ENCODE results near the gene ADAMTS8. TPM values are rescaled to one million over a fixed set of nuclear protein-coding genes. Genes with fewer than 3 reads are reported as not detected.

Gene ADAMTS8
- total RNA-seq, 2 experiments from 2014 or later = not detected

DNA sequence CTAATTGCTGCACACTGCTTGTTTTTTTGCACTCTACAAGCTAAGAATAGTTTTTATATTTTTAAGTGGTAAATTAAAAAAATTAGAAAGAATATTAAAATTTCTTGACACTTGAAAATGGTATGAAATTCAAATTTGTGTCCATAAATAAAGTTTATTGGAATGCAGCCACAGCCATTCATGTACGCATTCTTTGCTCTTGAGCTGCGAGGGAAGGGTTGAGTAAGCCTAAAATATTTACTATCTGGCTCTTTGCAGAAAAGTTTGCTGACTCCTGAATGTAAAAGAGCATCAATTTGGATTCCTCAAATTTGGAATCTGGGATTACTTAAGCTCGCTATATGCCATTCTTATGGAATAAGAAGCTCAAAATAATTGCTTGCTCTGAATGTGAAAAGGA is 3.4 kb upstream of the ADAMTS8 start:
- no peak overlapping the region for H3K27ac Mint-ChIP-seq
- H3K9me3 Mint-ChIP-seq = no peaks in the 10 kb centered on the region
- CTCF ChIA-PET = interaction anchor here (0.7 to 7.3 kb wide), 14 partner anchors 11 to 484 kb away, joined by 3 to 216 read pairs (median 4); partner anchors contain the start of gene SNX19
- no peak for DNase-seq
- H3K4me3 Mint-ChIP-seq = no peak overlapping the region
- intact Hi-C loops (cut with micrococcal nuclease) = loop anchor here (1.0 to 10.0 kb wide), 2 partner anchors 93 to 218 kb away; no protein-coding TSS in a partner anchor
- H3K36me3 Mint-ChIP-seq (ENCODE audit: low read depth) = no peaks in the 10 kb centered on the region
- H3K4me1 Mint-ChIP-seq (ENCODE audit: low read depth) = peaks cover 6% of the 10 kb centered on the region
- peaks cover 30% of the 10 kb centered on the region for H3K27me3 Mint-ChIP-seq (ENCODE audit: low read depth)

DNA sequence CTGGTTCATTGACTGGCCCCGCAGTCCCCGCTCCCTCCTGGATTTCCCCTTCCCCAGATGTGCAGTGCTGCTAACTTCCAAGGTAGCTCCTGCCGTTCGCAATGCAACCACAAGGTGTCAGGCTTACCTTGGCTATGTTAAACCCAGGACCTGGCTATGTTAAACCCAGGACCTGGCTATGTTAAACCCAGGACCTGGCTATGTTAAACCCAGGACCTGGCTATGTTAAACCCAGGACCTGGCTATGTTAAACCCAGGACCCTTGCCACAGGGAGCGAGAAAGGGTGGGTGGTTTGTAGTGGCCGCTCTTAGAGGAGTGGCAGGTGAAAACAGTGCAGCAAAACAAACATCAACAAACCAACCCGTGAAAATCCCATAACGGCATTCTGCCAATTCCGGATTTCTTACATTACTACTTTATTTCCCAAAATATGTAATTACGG is 2.9 kb upstream of the ADAMTS8 start:
- Mint-ChIP-seq H3K36me3 (ENCODE audit: low read depth) (no peaks in the 10 kb centered on the region), H3K4me3 (no peak overlapping the region), H3K4me1 (ENCODE audit: low read depth) (peaks cover 6% of the 10 kb centered on the region), H3K27ac (no peak overlapping the region), H3K27me3 (ENCODE audit: low read depth) (peaks cover 34% of the 10 kb centered on the region), H3K9me3 (no peaks in the 10 kb centered on the region)
- DNase-seq = peak; percentile 89
- CTCF ChIA-PET = interaction anchor here (0.5 to 7.3 kb wide), 20 partner anchors 11 to 486 kb away, joined by 3 to 216 read pairs (median 4); partner anchors contain the start of gene SNX19
- intact Hi-C loops (cut with micrococcal nuclease) = loop anchor here (1.0 to 10.0 kb wide), 2 partner anchors 93 to 218 kb away; no protein-coding TSS in a partner anchor

DNA sequence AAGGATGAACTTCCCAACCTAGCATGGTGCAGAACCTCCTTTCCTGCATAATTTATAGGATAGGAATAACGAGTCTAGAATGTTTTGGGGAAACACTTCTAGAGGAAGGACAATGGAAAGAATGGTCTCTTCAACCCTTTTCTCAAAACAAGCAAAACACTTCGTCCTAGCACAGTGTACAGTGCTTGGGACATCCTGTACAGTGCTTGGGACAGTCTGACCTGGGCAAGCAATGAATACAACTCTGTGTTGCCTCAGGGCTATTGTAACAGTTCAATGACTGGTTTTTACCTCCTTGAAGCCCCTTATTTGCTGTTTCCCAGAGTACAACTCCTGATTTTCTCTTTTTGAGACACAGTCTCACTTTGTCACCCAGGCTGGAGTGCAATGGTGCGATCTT is 1.6 kb upstream of the ADAMTS8 start:
- CTCF ChIA-PET = interaction anchor here (1.2 to 7.3 kb wide), 3 partner anchors 12 to 439 kb away, joined by 4 to 216 read pairs (median 19); no protein-coding TSS in a partner anchor
- intact Hi-C loops (cut with micrococcal nuclease) = loop anchor here (10.0 kb wide), 1 partner anchor 95 kb away; no protein-coding TSS in a partner anchor
- no peak for DNase-seq
- Mint-ChIP-seq H3K4me3 (no peak overlapping the region), H3K27ac (no peak overlapping the region), H3K9me3 (no peaks in the 10 kb centered on the region), H3K27me3 (ENCODE audit: low read depth) (peaks cover 40% of the 10 kb centered on the region), H3K4me1 (ENCODE audit: low read depth) (peaks cover 6% of the 10 kb centered on the region), H3K36me3 (ENCODE audit: low read depth) (no peaks in the 10 kb centered on the region)

- no peak overlapping the region for H3K27ac Mint-ChIP-seq
- intact Hi-C loops (cut with micrococcal nuclease) = no loop called here
- no peak overlapping the region for H3K4me3 Mint-ChIP-seq
- DNase-seq = no peak
- H3K4me1 Mint-ChIP-seq (ENCODE audit: low read depth) = peaks cover 6% of the 10 kb centered on the region
- no peaks in the 10 kb centered on the region for H3K36me3 Mint-ChIP-seq (ENCODE audit: low read depth)
- peaks cover 45% of the 10 kb centered on the region for H3K27me3 Mint-ChIP-seq (ENCODE audit: low read depth)
- no peaks in the 10 kb centered on the region for H3K9me3 Mint-ChIP-seq
- CTCF ChIA-PET = interaction anchor here (0.5 to 7.3 kb wide), 2 partner anchors 234 to 432 kb away, joined by 3 to 216 read pairs; no protein-coding TSS in a partner anchor
Measured at GRCh38 chr11:130429120-130429681, 792 bp upstream of the ADAMTS8 start.

- Mint-ChIP-seq H3K36me3 (ENCODE audit: low read depth) (no peaks in the 10 kb centered on the region), H3K4me1 (ENCODE audit: low read depth) (peaks cover 6% of the 10 kb centered on the region), H3K9me3 (no peaks in the 10 kb centered on the region), H3K4me3 (no peak overlapping the region), H3K27ac (no peak overlapping the region), H3K27me3 (ENCODE audit: low read depth) (peaks cover 48% of the 10 kb centered on the region)
- DNase-seq = no peak
- intact Hi-C loops (cut with micrococcal nuclease) = no loop called here
- CTCF ChIA-PET = interaction anchor here (2.0 kb wide), 1 partner anchor 435 kb away, joined by 8 read pairs; no protein-coding TSS in a partner anchor
Measured at GRCh38 chr11:130427581-130428315, 661 bp downstream of the ADAMTS8 start.

DNA sequence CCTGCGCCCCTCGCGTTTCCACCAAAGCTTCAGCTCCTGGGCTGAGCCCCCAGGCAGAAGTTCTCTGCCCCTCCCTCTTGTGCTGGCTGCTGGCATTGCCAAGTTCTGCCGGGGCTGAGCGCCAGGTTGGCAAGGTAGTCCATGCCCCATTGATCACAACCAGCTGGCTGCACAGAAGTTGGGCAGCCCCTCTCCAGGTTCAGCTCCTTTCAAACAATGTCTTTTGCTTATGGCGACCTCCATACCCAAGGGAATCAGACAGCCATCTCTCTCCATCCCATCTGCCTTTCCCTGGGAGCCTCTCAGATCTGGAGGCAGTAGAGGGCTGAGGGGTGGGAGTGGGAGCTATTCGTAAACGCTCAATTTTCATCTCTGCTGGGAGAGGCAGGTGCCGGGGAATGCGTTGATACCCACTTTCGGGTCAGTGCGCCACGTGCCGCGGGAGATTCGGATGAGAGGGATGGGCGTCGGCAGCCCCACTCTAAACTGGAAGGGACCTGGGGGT is 1.5 kb downstream of the ADAMTS8 start:
- CTCF ChIA-PET = interaction anchor here (0.6 to 2.0 kb wide), 3 partner anchors 8 to 436 kb away, joined by 3 to 8 read pairs (median 4); no protein-coding TSS in a partner anchor
- H3K27me3 Mint-ChIP-seq (ENCODE audit: low read depth) = peaks cover 48% of the 10 kb centered on the region
- H3K4me1 Mint-ChIP-seq (ENCODE audit: low read depth) = peaks cover 6% of the 10 kb centered on the region
- H3K27ac Mint-ChIP-seq = no peak overlapping the region
- intact Hi-C loops (cut with micrococcal nuclease) = no loop called here
- no peaks in the 10 kb centered on the region for H3K9me3 Mint-ChIP-seq
- H3K4me3 Mint-ChIP-seq = no peak overlapping the region
- H3K36me3 Mint-ChIP-seq (ENCODE audit: low read depth) = no peaks in the 10 kb centered on the region
- DNase-seq = no peak

DNA sequence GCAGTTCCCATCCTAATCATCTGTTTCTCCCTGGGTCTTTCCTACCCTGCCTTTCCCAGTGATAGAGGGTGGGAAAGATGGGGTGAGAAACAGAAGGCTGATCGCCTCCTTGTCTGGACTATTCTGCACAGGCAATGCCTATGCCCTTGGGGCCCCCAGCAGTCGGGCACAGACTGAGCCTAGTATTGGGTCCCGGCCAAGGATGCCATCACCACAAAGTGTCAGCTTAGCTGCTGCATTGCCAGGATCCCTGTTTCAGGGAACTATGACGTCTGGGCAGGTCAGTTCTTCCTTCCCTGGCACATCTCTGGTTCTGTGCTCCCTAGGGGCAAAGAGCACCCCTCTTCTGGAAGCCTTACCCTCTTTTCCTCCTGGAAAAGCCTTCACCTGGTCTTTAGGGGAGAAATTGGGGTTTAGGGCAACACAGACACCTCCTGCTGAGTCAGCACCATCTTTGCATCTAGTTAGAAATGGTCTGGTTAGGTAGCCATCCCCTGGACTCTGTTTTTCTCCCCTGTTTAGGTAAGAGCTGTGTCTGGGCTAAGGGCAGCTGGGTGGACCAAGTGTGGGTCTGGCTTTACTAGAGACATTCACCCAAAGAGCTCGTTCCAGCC is 2.1 kb downstream of the ADAMTS8 start:
- DNase-seq = no peak
- Mint-ChIP-seq H3K36me3 (ENCODE audit: low read depth) (no peaks in the 10 kb centered on the region), H3K27ac (no peak overlapping the region), H3K9me3 (no peaks in the 10 kb centered on the region), H3K27me3 (ENCODE audit: low read depth) (peaks cover 48% of the 10 kb centered on the region), H3K4me3 (no peak overlapping the region), H3K4me1 (ENCODE audit: low read depth) (peaks cover 6% of the 10 kb centered on the region)
- intact Hi-C loops (cut with micrococcal nuclease) = no loop called here
- CTCF ChIA-PET = interaction anchor here (0.6 to 2.0 kb wide), 4 partner anchors 9 to 437 kb away, joined by 3 to 8 read pairs (median 6); no protein-coding TSS in a partner anchor

GRCh38 chr11:130425156-130425555 is 3.3 kb downstream of the ADAMTS8 start:
- no peak overlapping the region for H3K4me3 Mint-ChIP-seq
- H3K9me3 Mint-ChIP-seq = no peaks in the 10 kb centered on the region
- no peaks in the 10 kb centered on the region for H3K36me3 Mint-ChIP-seq (ENCODE audit: low read depth)
- no peak overlapping the region for H3K27ac Mint-ChIP-seq
- H3K4me1 Mint-ChIP-seq (ENCODE audit: low read depth) = peaks cover 6% of the 10 kb centered on the region
- CTCF ChIA-PET = interaction anchor here (1.7 kb wide), 1 partner anchor 212 kb away, joined by 7 read pairs; no protein-coding TSS in a partner anchor
- H3K27me3 Mint-ChIP-seq (ENCODE audit: low read depth) = peaks cover 42% of the 10 kb centered on the region
- intact Hi-C loops (cut with micrococcal nuclease) = no loop called here
- DNase-seq = no peak

DNA sequence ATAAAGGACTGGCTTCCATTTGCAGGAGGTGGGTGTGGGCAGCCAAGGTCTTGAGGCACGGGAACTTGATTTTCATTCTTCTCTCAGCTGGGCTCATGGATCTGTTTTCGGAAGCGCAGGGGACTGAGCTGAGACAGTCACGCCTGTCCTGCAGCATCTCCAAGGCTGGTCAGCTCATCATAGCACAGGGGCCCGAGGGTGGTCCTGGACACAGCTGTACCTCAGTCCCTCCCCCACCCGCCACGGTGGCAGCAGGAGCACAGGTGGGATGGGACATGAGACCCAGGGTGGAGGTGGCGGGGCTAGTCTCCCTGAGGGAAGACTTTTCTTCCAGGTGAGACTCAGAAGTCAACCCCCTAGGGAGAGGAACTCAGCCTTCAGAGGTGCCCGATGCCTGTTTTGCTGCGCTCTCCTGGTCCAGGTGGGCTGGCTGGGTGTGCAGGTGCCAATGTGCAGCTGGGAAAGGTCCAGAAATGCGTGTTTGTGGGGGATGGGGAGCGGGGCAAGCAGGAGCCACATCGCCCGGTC is 3.7 kb downstream of the ADAMTS8 start:
- H3K4me3 Mint-ChIP-seq = no peak overlapping the region
- peaks cover 38% of the 10 kb centered on the region for H3K27me3 Mint-ChIP-seq (ENCODE audit: low read depth)
- H3K4me1 Mint-ChIP-seq (ENCODE audit: low read depth) = peaks cover 6% of the 10 kb centered on the region
- H3K36me3 Mint-ChIP-seq (ENCODE audit: low read depth) = no peaks in the 10 kb centered on the region
- CTCF ChIA-PET = interaction anchor here (1.7 kb wide), 1 partner anchor 212 kb away, joined by 7 read pairs; no protein-coding TSS in a partner anchor
- intact Hi-C loops (cut with micrococcal nuclease) = no loop called here
- no peak for DNase-seq
- no peak overlapping the region for H3K27ac Mint-ChIP-seq
- no peaks in the 10 kb centered on the region for H3K9me3 Mint-ChIP-seq

- Mint-ChIP-seq H3K27ac (no peak overlapping the region), H3K4me1 (ENCODE audit: low read depth) (peaks cover 2% of the 10 kb centered on the region), H3K27me3 (ENCODE audit: low read depth) (peaks cover 27% of the 10 kb centered on the region), H3K4me3 (no peak overlapping the region), H3K9me3 (no peaks in the 10 kb centered on the region), H3K36me3 (ENCODE audit: low read depth) (no peaks in the 10 kb centered on the region)
- intact Hi-C loops (cut with micrococcal nuclease) = no loop called here
- DNase-seq = no peak
- CTCF ChIA-PET = interaction anchor here (0.6 kb wide), 1 partner anchor 128 kb away, joined by 3 read pairs; no protein-coding TSS in a partner anchor
Measured at GRCh38 chr11:130423541-130424142, 4.8 kb downstream of the ADAMTS8 start.

GRCh38 chr11:130422251-130422995 is 6.0 kb downstream of the ADAMTS8 start:
- CTCF ChIA-PET = no interaction called here
- Mint-ChIP-seq H3K36me3 (ENCODE audit: low read depth) (no peaks in the 10 kb centered on the region), H3K27me3 (ENCODE audit: low read depth) (peaks cover 24% of the 10 kb centered on the region), H3K27ac (no peak overlapping the region), H3K4me3 (no peak overlapping the region), H3K9me3 (no peaks in the 10 kb centered on the region), H3K4me1 (ENCODE audit: low read depth) (no peaks in the 10 kb centered on the region)
- intact Hi-C loops (cut with micrococcal nuclease) = no loop called here
- DNase-seq = no peak
